K562 (cell line): Measurements from ENCODE around the gene MICU2. TPM values are rescaled to one million over a fixed set of nuclear protein-coding genes. Genes with fewer than 3 reads are reported as not detected.

Experiments used
- ATAC-seq: fragments of 200-7000 bp; cut with Tn5 transposase; 3 replicates; pipeline ENCODE4 v1.9.1; 2020; ENCODE audit warnings: moderate library complexity
- BruUV-seq: library from RNA; stranded (reverse); fragments of 400-500 nt; replicated peaks from 2 replicates; lab custom pipeline; 2021; lab: Mats Ljungman, UMichigan
- CTCF ChIA-PET: fragments of 300-600 bp; formaldehyde crosslinking; extraction: SDS; loops from one replicate; lab custom pipeline; 2021; ENCODE audit warnings: low intra/inter-chr PET ratio; lab: Yijun Ruan, JAX
- POLR2A ChIA-PET: fragments of 300-600, 350-650 bp; sonication (Branson Sonifier 250); formaldehyde crosslinking; extraction: SDS; loops from one replicate; lab custom pipeline; 2021; ENCODE audit warnings: antibody characterized with exemption, inconsistent platforms; lab: Yijun Ruan, JAX
- DNase-seq, 4 experiments: peaks; one replicate each; pipeline versions ENCODE4 v3.0.0 to v3.0.0-alpha.2; 2011 to 2018; ENCODE audit warnings: low spot score in 3 of 4, mixed read lengths in 3 of 4; ENCODE audit errors: extremely low read depth in 1 of 4
- FAIRE-seq: peaks from 2 replicates; lab custom pipeline; 2011; peaks lifted over from hg19 to GRCh38; lab: Jason Lieb, UNC
- H2AFZ ChIP-seq: 2 replicates; pipeline ENCODE4 v1.6.0; 2011; ENCODE audit warnings: low read depth, low read length, control low read depth, inconsistent platforms
- H3K27ac ChIP-seq: fragments of 200-600 bp; 3 replicates; pipeline ENCODE4 v1.8.0; 2011; ENCODE audit warnings: low read depth, mild to moderate bottlenecking, control low read depth, inconsistent platforms, low read length, moderate library complexity, mixed read lengths; ENCODE audit errors: extremely low read depth
- H3K27me3 ChIP-seq, 2 experiments: fragments of 300-600 bp in 1 of 2; 2 replicates in 1 of 2; 3 replicates in 1 of 2; pipeline versions ENCODE4 v1.6.0 to v1.8.0; 2011; ENCODE audit warnings: inconsistent platforms in 2 of 2, low read length in 2 of 2, mild to moderate bottlenecking in 1 of 2, mixed read lengths in 1 of 2, moderate library complexity in 1 of 2; ENCODE audit not compliant: control insufficient read depth in 2 of 2, insufficient read depth in 2 of 2
- H3K36me3 ChIP-seq: fragments of 300-600 bp; 3 replicates; pipeline ENCODE4 v1.8.0; 2011; ENCODE audit warnings: mild to moderate bottlenecking, low read length, inconsistent platforms; ENCODE audit not compliant: control insufficient read depth, insufficient read depth
- H3K4me1 ChIP-seq, 2 experiments: fragments of 200-600 bp in 1 of 2; replicated peaks in 1 of 2; 2 replicates in 1 of 2; 3 replicates in 1 of 2; pipeline versions ENCODE4 v1.5.1 to v1.8.0; 2011; ENCODE audit warnings: inconsistent platforms in 2 of 2, low read length in 2 of 2, mild to moderate bottlenecking in 1 of 2, mixed read lengths in 1 of 2, moderate library complexity in 1 of 2; ENCODE audit not compliant: control insufficient read depth in 2 of 2, insufficient read depth in 2 of 2
- H3K4me2 ChIP-seq: 2 replicates; pipeline ENCODE4 v1.6.1; 2011; ENCODE audit warnings: low read length, control low read depth, inconsistent platforms, mixed read lengths; ENCODE audit not compliant: insufficient read depth
- H3K4me3 ChIP-seq: fragments of 200-600 bp; sonication (generic), shearing (Covaris generic); 2 replicates; pipeline ENCODE4 v1.5.1; 2016; ENCODE audit warnings: control low read depth, inconsistent platforms
- H3K79me2 ChIP-seq: fragments of 200-600 bp; 3 replicates; pipeline ENCODE4 v1.8.0; 2011; ENCODE audit warnings: low read length, inconsistent platforms; ENCODE audit not compliant: control insufficient read depth, insufficient read depth
- H3K9ac ChIP-seq, 2 experiments: 2 replicates each; pipeline versions ENCODE4 v1.6.0 to v1.6.1; 2011; ENCODE audit warnings: low read depth in 2 of 2, low read length in 2 of 2, control low read depth in 1 of 2, inconsistent platforms in 1 of 2, mild to moderate bottlenecking in 1 of 2, mixed read lengths in 1 of 2; ENCODE audit not compliant: insufficient read depth in 1 of 2
- H3K9me1 ChIP-seq: one replicate; pipeline ENCODE4 v1.6.0; 2011; ENCODE audit warnings: inconsistent platforms, mild to moderate bottlenecking, low read length, moderate library complexity; ENCODE audit not compliant: control insufficient read depth, insufficient read depth
- H3K9me3 ChIP-seq: replicated peaks from 2 replicates; pipeline ENCODE4 v1.5.1; 2011; ENCODE audit warnings: low read depth, low read length, inconsistent platforms; ENCODE audit not compliant: control insufficient read depth, insufficient read depth
- H4K20me1 ChIP-seq: replicated peaks from 2 replicates; pipeline ENCODE4 v1.6.1; 2011; ENCODE audit warnings: low read length, inconsistent platforms, mixed read lengths; ENCODE audit not compliant: control insufficient read depth, insufficient read depth
- RBM14 ChIP-seq: fragments of 200-400 bp; formaldehyde crosslinking; IDR thresholded peaks from 2 replicates; pipeline ENCODE4 v1.6.1; 2018; ENCODE audit warnings: low read depth, mild to moderate bottlenecking, low read length, moderate library complexity, borderline replicate concordance; ENCODE audit not compliant: insufficient read depth
- THRAP3 ChIP-seq: fragments of 450-650 bp; IDR thresholded peaks from 2 replicates; pipeline ENCODE4 v1.6.1; 2016; ENCODE audit warnings: mild to moderate bottlenecking, inconsistent platforms, borderline replicate concordance
- ZNF3 ChIP-seq: fragments of 250-450 bp; sonication (Bioruptor Pico); IDR thresholded peaks from 2 replicates; pipeline ENCODE4 v1.5.0; 2021; ENCODE audit warnings: mild to moderate bottlenecking, moderate library complexity
- WGBS: fragments of 100-300 bp; shearing (Covaris generic); methylation state at CpG from one replicate; pipeline ENCODE4 v1.1.6; 2016; ENCODE audit warnings: low coverage, mixed read lengths; ENCODE audit not compliant: insufficient coverage; ENCODE audit errors: missing lambda C conversion rate; 5-methylcytosine and 5-hydroxymethylcytosine counted together
- in situ Hi-C: fragments of 300-500 bp; cut with MboI; formaldehyde crosslinking; loops from 4 replicates; pipeline ENCODE4 v1.15.0; 2018; ENCODE audit warnings: inconsistent platforms, mixed read lengths
- intact Hi-C: fragments of 100-400 bp; cut with micrococcal nuclease; formaldehyde crosslinking; loops from 2 replicates; pipeline ENCODE4 v1.14.2; 2022
- polyA plus RNA-seq, 8 experiments: library from polyadenylated mRNA; depleted of rRNA in 4 of 8; stranded (reverse) in 5 of 8; unstranded in 3 of 8; fragments of >200 nt; fragmentation: Nextera tagmentation in 2 of 8; fragmentation: Illumina TruSeq in 1 of 8; extraction: Ambion mirVana in 2 of 8; extraction: Trizol in 1 of 8; gene quantifications; 2 replicates each; pipeline versions ENCODE4 v1.2.1 to v1.2.3, GENCODE V29; 2011 to 2014; ENCODE audit warnings: inconsistent platforms in 1 of 8, missing spikeins in 1 of 8
- total RNA-seq, 7 experiments: library from RNA; depleted of rRNA in 6 of 7; stranded (reverse); fragments of >200 nt in 6 of 7; fragmentation: Illumina TruSeq in 2 of 7; extraction: Trizol in 2 of 7; gene quantifications; 2 replicates each; pipeline versions ENCODE4 v1.2.1 to v1.2.3, GENCODE V29; 2011 to 2021; ENCODE audit warnings: low replicate concordance in 1 of 7
- TF ChIP-seq, protein P1 (sequence below): sonication (generic); IDR thresholded peaks from 2 replicates; pipeline ENCODE4 v1.6.1; 2016

Gene MICU2
- total and polyA plus RNA-seq, 9 of the 15 experiments (the other 6 are each of a cell fraction or from before 2014, with no cell fraction given), result 9.1 to 41.8 (median 33.4) TPM

DNA sequence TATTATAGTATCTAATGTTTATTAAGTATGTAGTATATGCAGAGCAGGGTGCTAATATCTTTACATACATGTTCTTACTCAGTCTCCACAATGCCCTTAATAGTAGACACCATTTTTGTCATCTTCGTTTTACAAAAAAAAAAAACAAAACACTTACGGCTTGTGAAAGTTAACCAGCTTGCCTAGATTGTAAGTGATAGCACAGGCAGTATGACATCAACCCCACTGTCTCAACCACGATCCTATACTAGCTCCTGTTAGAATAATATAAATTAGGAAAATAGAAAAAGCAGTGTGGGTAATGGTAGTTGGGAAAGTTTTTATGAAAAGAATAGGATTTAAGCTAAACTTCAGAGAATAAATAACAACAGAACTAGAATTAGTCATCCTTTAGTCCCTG, 34.3 kb downstream of the MICU2 start:
- no peak for TF ChIP-seq ZNF3 (CRISPR knock-in tag)
- TF ChIP-seq RBM14, result no peak
- no peak for TF ChIP-seq THRAP3
- TF ChIP-seq, protein P1, sequence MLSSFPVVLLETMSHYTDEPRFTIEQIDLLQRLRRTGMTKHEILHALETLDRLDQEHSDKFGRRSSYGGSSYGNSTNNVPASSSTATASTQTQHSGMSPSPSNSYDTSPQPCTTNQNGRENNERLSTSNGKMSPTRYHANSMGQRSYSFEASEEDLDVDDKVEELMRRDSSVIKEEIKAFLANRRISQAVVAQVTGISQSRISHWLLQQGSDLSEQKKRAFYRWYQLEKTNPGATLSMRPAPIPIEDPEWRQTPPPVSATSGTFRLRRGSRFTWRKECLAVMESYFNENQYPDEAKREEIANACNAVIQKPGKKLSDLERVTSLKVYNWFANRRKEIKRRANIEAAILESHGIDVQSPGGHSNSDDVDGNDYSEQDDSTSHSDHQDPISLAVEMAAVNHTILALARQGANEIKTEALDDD, result peak; percentile 91
- TF ChIP-seq, all 486 proteins: peak for 1
- H3K36me3 ChIP-seq, result peaks cover 11% of the 10 kb centered on the region; the same call in 1 of the 3 replicates
- no peaks in the 10 kb centered on the region for H3K27me3 ChIP-seq
- 2% methylated on average over 3 of the region's 3 CpGs for WGBS
- H2AFZ ChIP-seq, result no peak overlapping the region
- no peak for ATAC-seq
- BruUV-seq, result no TSS peak
- in situ Hi-C loops, result no loop called here
- peak overlapping the region; percentile 80; the same call in 1 of the 3 replicates for H3K27ac ChIP-seq
- H3K4me1 ChIP-seq, result peaks cover 6 to 40% of the 10 kb centered on the region in 2 experiments
- ChIA-PET CTCF (interaction anchor here (0.6 kb wide), 1 partner anchor 10 kb away, joined by 4 read pairs; no protein-coding TSS in a partner anchor), POLR2A (interaction anchor here (2.1 kb wide), 1 partner anchor 7 kb away, joined by 4 read pairs; no protein-coding TSS in a partner anchor)
- DNase-seq, result no peak
- H3K9ac ChIP-seq, result no peak overlapping the region
- no peaks in the 10 kb centered on the region for H4K20me1 ChIP-seq
- intact Hi-C loops, result no loop called here
- no peaks in the 10 kb centered on the region for H3K9me1 ChIP-seq
- FAIRE-seq, result no peak
- H3K4me2 ChIP-seq, result no peak overlapping the region; the same call in 1 of the 2 replicates
- H3K79me2 ChIP-seq, result peaks cover 41% of the 10 kb centered on the region
- no peak overlapping the region for H3K4me3 ChIP-seq
- H3K9me3 ChIP-seq, result no peaks in the 10 kb centered on the region
